WTC11 (cell line): Measurements from ENCODE around the gene ZYG11B. TPM values are rescaled to one million over a fixed set of nuclear protein-coding genes. Genes with fewer than 3 reads are reported as not detected.
"Not testable (repeated sequence)": the region's sequence is repeated elsewhere in the genome, so short reads cannot be mapped to it uniquely, and the experiment has no call there.

ENCODE experiments used
- ATAC-seq: fragments of 200-7000 bp; cut with Tn5 transposase; 2 replicates; pipeline ENCODE4 v1.10.0; 2021; ENCODE audit warnings: mild to moderate bottlenecking, moderate library complexity
- CTCF ChIA-PET: fragments of 300-600 bp; sonication (Branson Sonifier 250); formaldehyde crosslinking; loops from one replicate; lab custom pipeline; 2021; ENCODE audit warnings: antibody characterized with exemption; lab: Charles Lee
- POLR2A ChIA-PET: fragments of 350-600 bp; sonication (Branson Sonifier 250); formaldehyde crosslinking; loops from one replicate; lab custom pipeline; 2021; ENCODE audit warnings: antibody characterized with exemption; lab: Charles Lee
- DNase-seq: peaks from one replicate; pipeline ENCODE4 v3.0.0; 2021; ENCODE audit warnings: low spot score
- H3K27ac Mint-ChIP-seq: 2 replicates; pipeline ENCODE4 v1.8.0; 2021; ENCODE audit warnings: mixed read lengths
- H3K27me3 Mint-ChIP-seq: 2 replicates; pipeline ENCODE4 v1.8.0; 2021; ENCODE audit warnings: low read depth, mild to moderate bottlenecking, moderate library complexity, mixed read lengths
- H3K36me3 Mint-ChIP-seq: 2 replicates; pipeline ENCODE4 v1.8.0; 2021; ENCODE audit warnings: mixed read lengths
- H3K4me1 Mint-ChIP-seq: 2 replicates; pipeline ENCODE4 v1.8.0; 2022; ENCODE audit warnings: mixed read lengths
- H3K4me3 Mint-ChIP-seq: 2 replicates; pipeline ENCODE4 v1.8.0; 2021; ENCODE audit warnings: mild to moderate bottlenecking, moderate library complexity, mixed read lengths
- H3K9me3 Mint-ChIP-seq: 2 replicates; pipeline ENCODE4 v1.8.0; 2021; ENCODE audit warnings: mixed read lengths
- CREB1 ChIP-seq: sonication (generic); formaldehyde crosslinking; IDR thresholded peaks from 2 replicates; pipeline ENCODE4 v1.8.0; 2023; ENCODE audit warnings: mild to moderate bottlenecking, missing genetic modification reagents
- ELF4 ChIP-seq: sonication (generic); formaldehyde crosslinking; IDR thresholded peaks from 2 replicates; pipeline ENCODE4 v1.8.1; 2022; ENCODE audit warnings: low read depth, mild to moderate bottlenecking, moderate library complexity, missing genetic modification reagents
- ESRRA ChIP-seq: sonication (generic); formaldehyde crosslinking; IDR thresholded peaks from 2 replicates; pipeline ENCODE4 v1.8.1; 2022; ENCODE audit warnings: mild to moderate bottlenecking, missing genetic modification reagents, borderline replicate concordance
- GRHL2 ChIP-seq: fragments of 250-450 bp; sonication (Bioruptor Pico); IDR thresholded peaks from 2 replicates; pipeline ENCODE4 v1.8.0; 2022; ENCODE audit warnings: mild to moderate bottlenecking, moderate library complexity; ENCODE audit not compliant: insufficient replicate concordance, severe bottlenecking
- HMGXB4 ChIP-seq: sonication (generic); formaldehyde crosslinking; IDR thresholded peaks from 2 replicates; pipeline ENCODE4 v1.8.1; 2023; ENCODE audit warnings: mild to moderate bottlenecking, moderate library complexity, missing genetic modification reagents
- NFE2L1 ChIP-seq: sonication (generic); formaldehyde crosslinking; IDR thresholded peaks from 2 replicates; pipeline ENCODE4 v1.8.1; 2023; ENCODE audit warnings: missing genetic modification reagents
- NR2C2 ChIP-seq: sonication (generic); formaldehyde crosslinking; IDR thresholded peaks from 2 replicates; pipeline ENCODE4 v1.8.0; 2022; ENCODE audit warnings: mild to moderate bottlenecking, missing genetic modification reagents
- PRRX2 ChIP-seq: fragments of 250-450 bp; sonication (Bioruptor Pico); IDR thresholded peaks from 2 replicates; pipeline ENCODE4 v1.8.0; 2021; ENCODE audit warnings: mild to moderate bottlenecking
- RORB ChIP-seq: fragments of 250-450 bp; sonication (Bioruptor Pico); IDR thresholded peaks from 2 replicates; pipeline ENCODE4 v1.9.0; 2021; ENCODE audit warnings: mild to moderate bottlenecking
- SMAD4 ChIP-seq: sonication (generic); formaldehyde crosslinking; IDR thresholded peaks from 2 replicates; pipeline ENCODE4 v1.8.0; 2022; ENCODE audit warnings: mild to moderate bottlenecking, missing genetic modification reagents
- TCF7 ChIP-seq: sonication (generic); formaldehyde crosslinking; IDR thresholded peaks from 2 replicates; pipeline ENCODE4 v1.8.0; 2022; ENCODE audit warnings: mild to moderate bottlenecking, low read depth, missing genetic modification reagents, moderate library complexity
- ZNF232 ChIP-seq: sonication (generic); formaldehyde crosslinking; IDR thresholded peaks from 2 replicates; pipeline ENCODE4 v1.8.0; 2022; ENCODE audit warnings: mild to moderate bottlenecking, missing genetic modification reagents
- ZNF396 ChIP-seq: fragments of 250-450 bp; sonication (Bioruptor Pico); IDR thresholded peaks from 2 replicates; pipeline ENCODE4 v1.8.0; 2021; ENCODE audit warnings: mild to moderate bottlenecking, moderate library complexity, borderline replicate concordance
- total RNA-seq: library from RNA; stranded (reverse); gene quantifications from 3 replicates; pipeline ENCODE4 v1.2.3, GENCODE V29; 2021
- TF ChIP-seq, protein P1 (sequence below): fragments of 250-450 bp; sonication (Bioruptor Pico); IDR thresholded peaks from 2 replicates; pipeline ENCODE4 v2.1.2; 2022; ENCODE audit warnings: mild to moderate bottlenecking, moderate library complexity
- TF ChIP-seq, protein P2 (sequence below): sonication (generic); formaldehyde crosslinking; IDR thresholded peaks from 2 replicates; pipeline ENCODE4 v1.8.0; 2022; ENCODE audit warnings: mild to moderate bottlenecking, missing genetic modification reagents
- TF ChIP-seq, protein P3 (sequence below): sonication (generic); formaldehyde crosslinking; IDR thresholded peaks from 2 replicates; pipeline ENCODE4 v1.8.1; 2023; ENCODE audit warnings: mild to moderate bottlenecking, missing genetic modification reagents

Gene ZYG11B
- total RNA-seq, 1 experiment from 2014 or later: 19.2 TPM

- DNase-seq (no peak), ATAC-seq (no peak)
- no peak overlapping the region for H3K4me3 Mint-ChIP-seq
- no peaks in the 10 kb centered on the region for H3K9me3 Mint-ChIP-seq
- CTCF ChIA-PET: interaction anchor here (0.7 to 1.3 kb wide), 3 partner anchors 9 to 47 kb away, joined by 3 to 5 read pairs (median 3); no protein-coding TSS in a partner anchor
- no peaks in the 10 kb centered on the region for H3K36me3 Mint-ChIP-seq
- H3K27me3 Mint-ChIP-seq: no peaks in the 10 kb centered on the region; the same call in 1 of the 2 replicates
- no peak overlapping the region for H3K27ac Mint-ChIP-seq
- H3K4me1 Mint-ChIP-seq: peaks cover 8% of the 10 kb centered on the region
- POLR2A ChIA-PET: no interaction called here
- TF ChIP-seq CREB1 (CRISPR knock-in tag) (no peak), PRRX2 (CRISPR knock-in tag) (no peak), GRHL2 (CRISPR knock-in tag) (no peak), ZNF396 (CRISPR knock-in tag) (no peak), NFE2L1 (CRISPR knock-in tag) (no peak), HMGXB4 (CRISPR knock-in tag) (no peak), NR2C2 (no peak), ELF4 (CRISPR knock-in tag) (no peak), SMAD4 (CRISPR knock-in tag) (no peak), ZNF232 (CRISPR knock-in tag) (no peak)
- TF ChIP-seq, protein P1, sequence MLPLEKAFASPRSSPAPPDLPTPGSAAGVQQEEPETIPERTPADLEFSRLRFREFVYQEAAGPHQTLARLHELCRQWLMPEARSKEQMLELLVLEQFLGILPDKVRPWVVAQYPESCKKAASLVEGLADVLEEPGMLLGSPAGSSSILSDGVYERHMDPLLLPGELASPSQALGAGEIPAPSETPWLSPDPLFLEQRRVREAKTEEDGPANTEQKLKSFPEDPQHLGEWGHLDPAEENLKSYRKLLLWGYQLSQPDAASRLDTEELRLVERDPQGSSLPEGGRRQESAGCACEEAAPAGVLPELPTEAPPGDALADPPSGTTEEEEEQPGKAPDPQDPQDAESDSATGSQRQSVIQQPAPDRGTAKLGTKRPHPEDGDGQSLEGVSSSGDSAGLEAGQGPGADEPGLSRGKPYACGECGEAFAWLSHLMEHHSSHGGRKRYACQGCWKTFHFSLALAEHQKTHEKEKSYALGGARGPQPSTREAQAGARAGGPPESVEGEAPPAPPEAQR (CRISPR knock-in tag): no peak
Observed at GRCh38 chr1:52748119-52748518, 21.9 kb downstream of the ZYG11B start.

DNA sequence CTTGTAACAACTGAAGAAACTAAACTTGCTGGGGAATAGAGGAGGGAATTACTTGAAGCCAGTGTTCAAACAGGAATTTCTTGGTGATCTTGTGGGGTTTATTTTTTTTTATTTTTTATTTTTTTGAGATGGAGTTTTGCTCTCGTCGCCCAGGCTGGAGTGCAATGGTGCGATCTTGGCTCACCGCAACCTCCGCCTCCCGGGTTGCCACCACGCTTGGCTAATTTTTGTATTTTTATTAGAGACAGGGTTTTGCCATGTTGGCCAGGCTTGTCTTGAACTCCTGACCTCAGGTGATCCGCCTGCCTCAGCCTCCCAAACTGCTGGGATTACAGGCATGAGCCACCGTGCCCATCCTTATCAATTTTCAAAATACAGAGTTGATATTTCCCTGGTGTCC is 23.2 kb downstream of the ZYG11B start:
- DNase-seq, H3K4me3 Mint-ChIP-seq, ATAC-seq, H3K9me3 Mint-ChIP-seq, H3K4me1 Mint-ChIP-seq, H3K36me3 Mint-ChIP-seq, CTCF ChIA-PET, H3K27me3 Mint-ChIP-seq, POLR2A ChIA-PET: not testable (repeated sequence)
- H3K27ac Mint-ChIP-seq: peak overlapping the region; percentile 64

GRCh38 chr1:52750139-52750538 is 23.9 kb downstream of the ZYG11B start:
- DNase-seq, POLR2A ChIA-PET, H3K9me3 Mint-ChIP-seq, ATAC-seq, H3K36me3 Mint-ChIP-seq, H3K4me3 Mint-ChIP-seq, H3K27me3 Mint-ChIP-seq, CTCF ChIA-PET, H3K27ac Mint-ChIP-seq, H3K4me1 Mint-ChIP-seq: not testable (repeated sequence)

DNA sequence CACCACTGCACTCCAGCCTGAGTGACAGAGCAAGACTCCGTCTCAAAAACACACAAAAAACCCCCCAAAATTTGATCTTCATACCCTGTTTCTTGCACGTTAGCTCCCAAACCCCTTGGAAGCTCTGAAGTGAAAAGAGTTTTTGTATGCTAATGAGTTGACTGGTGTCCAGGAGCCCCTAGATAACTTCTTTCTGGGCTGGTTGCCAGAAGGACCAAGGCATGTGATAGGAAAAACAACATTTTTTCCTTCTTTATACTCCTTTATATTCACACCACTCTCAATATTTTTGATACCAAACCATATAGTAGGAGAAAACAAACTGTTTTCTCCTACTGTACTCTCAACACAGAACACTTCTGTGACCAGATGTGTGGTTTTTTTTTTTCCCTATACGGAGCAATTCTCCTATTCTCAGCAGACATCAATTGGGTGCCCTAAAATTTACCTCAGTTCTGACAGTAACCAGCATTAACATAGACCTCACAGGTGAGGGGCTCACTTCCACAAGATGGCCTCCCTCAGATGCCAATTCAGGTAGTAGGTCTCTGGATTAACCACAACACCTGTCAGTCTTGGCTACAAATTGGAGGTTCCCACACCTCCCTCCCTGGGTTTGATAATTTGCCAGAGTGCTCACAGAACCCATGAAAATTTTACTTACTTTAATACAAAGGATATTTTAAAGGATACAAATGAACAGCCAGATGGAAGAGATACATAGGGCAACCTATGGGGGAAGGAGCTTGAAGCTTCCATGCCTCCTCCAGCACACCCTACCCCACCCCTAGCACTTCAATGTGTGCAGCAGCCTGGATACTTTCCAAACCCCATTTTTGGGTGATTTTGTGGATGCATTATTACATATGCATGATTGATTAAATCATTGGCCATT is 25.6 kb downstream of the ZYG11B start:
- ChIA-PET POLR2A (no interaction called here), CTCF (no interaction called here)
- Mint-ChIP-seq H3K27me3 (peaks cover 4% of the 10 kb centered on the region; the same call in 1 of the 2 replicates), H3K36me3 (no peaks in the 10 kb centered on the region), H3K27ac (no peak overlapping the region), H3K9me3 (no peaks in the 10 kb centered on the region), H3K4me3 (no peak overlapping the region), H3K4me1 (peaks cover 11% of the 10 kb centered on the region)
- ATAC-seq: no peak
- no peak for DNase-seq
- TF ChIP-seq TCF7: no peak
- no peak for TF ChIP-seq ZNF396 (CRISPR knock-in tag)
- TF ChIP-seq, protein P1 (CRISPR knock-in tag): no peak
- TF ChIP-seq, protein P2, sequence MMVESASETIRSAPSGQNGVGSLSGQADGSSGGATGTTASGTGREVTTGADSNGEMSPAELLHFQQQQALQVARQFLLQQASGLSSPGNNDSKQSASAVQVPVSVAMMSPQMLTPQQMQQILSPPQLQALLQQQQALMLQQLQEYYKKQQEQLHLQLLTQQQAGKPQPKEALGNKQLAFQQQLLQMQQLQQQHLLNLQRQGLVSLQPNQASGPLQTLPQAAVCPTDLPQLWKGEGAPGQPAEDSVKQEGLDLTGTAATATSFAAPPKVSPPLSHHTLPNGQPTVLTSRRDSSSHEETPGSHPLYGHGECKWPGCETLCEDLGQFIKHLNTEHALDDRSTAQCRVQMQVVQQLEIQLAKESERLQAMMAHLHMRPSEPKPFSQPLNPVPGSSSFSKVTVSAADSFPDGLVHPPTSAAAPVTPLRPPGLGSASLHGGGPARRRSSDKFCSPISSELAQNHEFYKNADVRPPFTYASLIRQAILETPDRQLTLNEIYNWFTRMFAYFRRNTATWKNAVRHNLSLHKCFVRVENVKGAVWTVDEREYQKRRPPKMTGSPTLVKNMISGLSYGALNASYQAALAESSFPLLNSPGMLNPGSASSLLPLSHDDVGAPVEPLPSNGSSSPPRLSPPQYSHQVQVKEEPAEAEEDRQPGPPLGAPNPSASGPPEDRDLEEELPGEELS (CRISPR knock-in tag): no peak
- TF ChIP-seq, protein P3, sequence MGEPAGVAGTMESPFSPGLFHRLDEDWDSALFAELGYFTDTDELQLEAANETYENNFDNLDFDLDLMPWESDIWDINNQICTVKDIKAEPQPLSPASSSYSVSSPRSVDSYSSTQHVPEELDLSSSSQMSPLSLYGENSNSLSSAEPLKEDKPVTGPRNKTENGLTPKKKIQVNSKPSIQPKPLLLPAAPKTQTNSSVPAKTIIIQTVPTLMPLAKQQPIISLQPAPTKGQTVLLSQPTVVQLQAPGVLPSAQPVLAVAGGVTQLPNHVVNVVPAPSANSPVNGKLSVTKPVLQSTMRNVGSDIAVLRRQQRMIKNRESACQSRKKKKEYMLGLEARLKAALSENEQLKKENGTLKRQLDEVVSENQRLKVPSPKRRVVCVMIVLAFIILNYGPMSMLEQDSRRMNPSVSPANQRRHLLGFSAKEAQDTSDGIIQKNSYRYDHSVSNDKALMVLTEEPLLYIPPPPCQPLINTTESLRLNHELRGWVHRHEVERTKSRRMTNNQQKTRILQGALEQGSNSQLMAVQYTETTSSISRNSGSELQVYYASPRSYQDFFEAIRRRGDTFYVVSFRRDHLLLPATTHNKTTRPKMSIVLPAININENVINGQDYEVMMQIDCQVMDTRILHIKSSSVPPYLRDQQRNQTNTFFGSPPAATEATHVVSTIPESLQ (CRISPR knock-in tag): no peak
- TF ChIP-seq NFE2L1 (CRISPR knock-in tag): no peak
- TF ChIP-seq ESRRA (CRISPR knock-in tag): no peak
- TF ChIP-seq RORB: no peak
